Retina (tissue), 1 donor: ENCODE results near the gene ATP8A2.
"Not testable (repeated sequence)": the region's sequence is repeated elsewhere in the genome, so short reads cannot be mapped to it uniquely, and the experiment has no call there.

Experiments used
- DNase-seq: peaks from one replicate; pipeline ENCODE4 v3.0.0-alpha.2; 2016

The ATP8A2 gene

GRCh38 chr13:25371875-25372283 is at the start of gene ATP8A2:
Gene ATP8A2 (plus strand): TSS chr13:25371974. CDS start chr13:25372213, 239 bp downstream.
- no peak for DNase-seq

GRCh38 chr13:25324100-25324499 is 47.7 kb upstream of the ATP8A2 start:
- no peak for DNase-seq

GRCh38 chr13:25329706-25330105 is 42.1 kb upstream of the ATP8A2 start:
- no peak for DNase-seq

- no peak for DNase-seq
Measured at GRCh38 chr13:25330541-25330940, 41.2 kb upstream of the ATP8A2 start.

- no peak for DNase-seq
Measured at GRCh38 chr13:25335856-25336255, 35.9 kb upstream of the ATP8A2 start.

- DNase-seq, result no peak
Measured at GRCh38 chr13:25345576-25345975, 26.2 kb upstream of the ATP8A2 start.

- DNase-seq, result no peak
Measured at GRCh38 chr13:25347151-25347550, 24.6 kb upstream of the ATP8A2 start.

- no peak for DNase-seq
Measured at GRCh38 chr13:25351404-25351803, 20.4 kb upstream of the ATP8A2 start.

GRCh38 chr13:25352230-25352629 is 19.5 kb upstream of the ATP8A2 start:
- DNase-seq, result no peak

- DNase-seq, result no peak
Measured at GRCh38 chr13:25352806-25353205, 19.0 kb upstream of the ATP8A2 start.

- no peak for DNase-seq
Measured at GRCh38 chr13:25353344-25353743, 18.4 kb upstream of the ATP8A2 start.

GRCh38 chr13:25354377-25354776 is 17.4 kb upstream of the ATP8A2 start:
- DNase-seq, result no peak

GRCh38 chr13:25360443-25360842 is 11.3 kb upstream of the ATP8A2 start:
- not testable (repeated sequence) for DNase-seq

GRCh38 chr13:25365720-25366235 is 6.0 kb upstream of the ATP8A2 start:
- no peak for DNase-seq

GRCh38 chr13:25371158-25371874 is 458 bp upstream of the ATP8A2 start:
- peak; percentile 38 for DNase-seq

- peak; percentile 86 for DNase-seq
Measured at GRCh38 chr13:25372284-25373081, 709 bp downstream of the ATP8A2 start.

GRCh38 chr13:25375727-25376358 is 4.1 kb downstream of the ATP8A2 start:
- peak; percentile 64 for DNase-seq

- no peak for DNase-seq
Measured at GRCh38 chr13:25377244-25377962, 5.6 kb downstream of the ATP8A2 start.

GRCh38 chr13:25378528-25378927 is 6.8 kb downstream of the ATP8A2 start:
- no peak for DNase-seq

- no peak for DNase-seq
Measured at GRCh38 chr13:25379011-25379410, 7.2 kb downstream of the ATP8A2 start.

GRCh38 chr13:25380082-25380481 is 8.3 kb downstream of the ATP8A2 start:
- no peak for DNase-seq

- no peak for DNase-seq
Measured at GRCh38 chr13:25380741-25381324, 9.1 kb downstream of the ATP8A2 start.
